GM12875 (cell line): ENCODE results near the gene RNU6-9.
A peak's percentile ranks its signal among the peaks of the same experiment; 100 is the strongest.
"Not testable (repeated sequence)": the region's sequence is repeated elsewhere in the genome, so short reads cannot be mapped to it uniquely, and the experiment has no call there.

ENCODE experiments used
- H3K4me3 ChIP-seq: one replicate; pipeline ENCODE4 v1.5.1; 2011; ENCODE audit warnings: low read depth, low read length, control low read depth
- TF ChIP-seq, protein P1 (sequence below): IDR thresholded peaks from 2 replicates; pipeline ENCODE4 v1.5.1; 2011; ENCODE audit warnings: low read depth, mild to moderate bottlenecking, control low read depth, inconsistent platforms, low read length, moderate library complexity, borderline replicate concordance; ENCODE audit not compliant: insufficient read depth

Gene RNU6-9

GRCh38 chr19:892894-893689 is at the start of gene RNU6-9, which contains the start of gene MED16:
RNU6-9 (plus strand) TSS chr19:893484.
MED16 (minus strand) TSS chr19:893187; CDS start chr19:891131, 2,056 bp downstream.
- TF ChIP-seq, protein P1, sequence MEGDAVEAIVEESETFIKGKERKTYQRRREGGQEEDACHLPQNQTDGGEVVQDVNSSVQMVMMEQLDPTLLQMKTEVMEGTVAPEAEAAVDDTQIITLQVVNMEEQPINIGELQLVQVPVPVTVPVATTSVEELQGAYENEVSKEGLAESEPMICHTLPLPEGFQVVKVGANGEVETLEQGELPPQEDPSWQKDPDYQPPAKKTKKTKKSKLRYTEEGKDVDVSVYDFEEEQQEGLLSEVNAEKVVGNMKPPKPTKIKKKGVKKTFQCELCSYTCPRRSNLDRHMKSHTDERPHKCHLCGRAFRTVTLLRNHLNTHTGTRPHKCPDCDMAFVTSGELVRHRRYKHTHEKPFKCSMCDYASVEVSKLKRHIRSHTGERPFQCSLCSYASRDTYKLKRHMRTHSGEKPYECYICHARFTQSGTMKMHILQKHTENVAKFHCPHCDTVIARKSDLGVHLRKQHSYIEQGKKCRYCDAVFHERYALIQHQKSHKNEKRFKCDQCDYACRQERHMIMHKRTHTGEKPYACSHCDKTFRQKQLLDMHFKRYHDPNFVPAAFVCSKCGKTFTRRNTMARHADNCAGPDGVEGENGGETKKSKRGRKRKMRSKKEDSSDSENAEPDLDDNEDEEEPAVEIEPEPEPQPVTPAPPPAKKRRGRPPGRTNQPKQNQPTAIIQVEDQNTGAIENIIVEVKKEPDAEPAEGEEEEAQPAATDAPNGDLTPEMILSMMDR, result no peak
- H3K4me3 ChIP-seq, result peak within 1 kb of the TSS; percentile 94

GRCh38 chr19:843836-844545 is 49.3 kb upstream of the RNU6-9 start:
- TF ChIP-seq, protein P1, result no peak
- H3K4me3 ChIP-seq, result no peak overlapping the region

DNA sequence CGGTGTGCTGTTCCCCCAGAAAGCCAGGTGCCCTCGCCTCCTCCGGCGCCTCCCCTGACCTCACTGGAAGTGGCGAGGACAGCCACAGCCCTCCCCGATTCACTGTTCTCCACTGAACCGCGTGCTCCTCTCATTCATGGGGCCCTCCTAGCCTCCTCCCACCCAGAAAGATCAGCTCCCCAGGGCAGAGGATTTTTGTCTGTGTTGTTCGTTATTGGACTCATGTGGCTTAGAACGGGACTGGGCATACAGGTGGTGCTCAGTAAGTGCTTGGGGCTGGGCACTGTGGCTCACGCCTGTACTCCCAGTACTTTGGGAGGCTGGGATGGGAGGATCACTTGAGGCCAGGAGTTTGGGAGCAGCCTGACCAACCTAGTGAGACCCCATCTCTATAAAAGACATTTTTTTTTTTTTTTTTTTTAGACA is 48.7 kb upstream of the RNU6-9 start:
- H3K4me3 ChIP-seq, result no peak overlapping the region
- TF ChIP-seq, protein P1, result no peak

DNA sequence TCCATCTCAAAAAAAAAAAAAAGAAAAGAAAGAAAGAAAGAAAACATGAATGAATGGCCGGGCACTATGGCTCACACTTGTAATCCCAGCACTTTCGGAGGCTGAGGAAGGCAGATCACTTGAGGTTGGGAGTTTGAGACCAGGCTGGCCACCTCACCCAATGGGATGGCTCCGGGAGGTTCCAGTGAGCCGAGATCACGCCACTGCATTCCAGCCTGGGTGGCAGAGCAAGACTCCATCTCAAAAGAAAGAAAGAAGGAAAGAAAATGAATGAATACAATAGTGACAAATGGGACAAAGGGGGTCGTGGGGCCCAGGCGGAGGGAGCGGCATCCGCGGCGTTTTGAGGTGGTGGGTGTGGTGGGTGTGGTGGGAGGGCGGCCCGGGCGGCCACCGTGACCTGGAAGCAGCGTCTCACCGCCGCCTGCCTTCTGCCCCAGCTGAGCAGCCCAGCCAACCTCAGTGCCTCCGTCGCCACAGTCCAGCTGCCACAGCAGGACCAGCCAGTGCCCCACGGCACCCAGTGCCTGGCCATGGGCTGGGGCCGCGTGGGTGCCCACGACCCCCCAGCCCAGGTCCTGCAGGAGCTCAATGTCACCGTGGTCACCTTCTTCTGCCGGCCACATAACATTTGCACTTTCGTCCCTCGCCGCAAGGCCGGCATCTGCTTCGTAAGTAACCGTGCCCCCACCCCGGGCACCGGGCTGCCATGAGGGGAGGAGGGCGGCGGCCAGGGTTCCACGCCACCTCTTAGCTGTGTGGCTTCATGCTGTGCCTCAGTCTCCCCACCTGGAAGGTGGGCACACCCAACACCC is 47.4 kb upstream of the RNU6-9 start:
- TF ChIP-seq, protein P1, result no peak
- H3K4me3 ChIP-seq, result no peak overlapping the region

DNA sequence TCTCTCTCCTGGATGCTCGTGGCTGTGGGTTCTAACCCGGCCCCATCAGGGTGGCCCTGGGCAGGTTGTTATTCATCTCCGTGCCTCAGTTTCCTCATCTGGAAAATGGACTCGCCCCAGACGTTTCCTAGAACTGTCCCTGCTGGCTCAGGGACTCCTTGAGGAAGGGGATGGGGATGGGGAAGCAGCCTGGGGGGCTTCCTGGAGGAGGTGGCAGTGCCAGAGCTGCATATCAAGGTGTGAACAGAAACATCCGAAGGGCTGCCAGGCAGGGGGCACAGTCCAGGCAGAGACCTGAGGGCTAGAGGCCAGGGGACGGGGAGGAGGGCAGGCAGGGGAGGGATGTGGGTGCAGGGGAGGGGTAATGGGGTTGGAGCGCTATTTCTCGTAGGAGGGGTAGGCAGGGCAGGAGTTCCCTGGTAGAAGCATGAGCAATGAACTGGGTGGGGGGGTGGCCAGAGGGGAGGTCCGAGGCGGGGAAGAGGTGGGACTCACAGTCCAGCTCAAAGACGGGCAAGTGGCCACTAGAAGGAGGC is 44.8 kb upstream of the RNU6-9 start:
- H3K4me3 ChIP-seq, result no peak overlapping the region
- TF ChIP-seq, protein P1, result no peak

- not testable (repeated sequence) for H3K4me3 ChIP-seq
These were observed 44.1 kb upstream of the RNU6-9 start for GRCh38 chr19:849195-849594.
